HFFc6 (cell line): Measurements from ENCODE around the gene FAM210A. TPM values are rescaled to one million over a fixed set of nuclear protein-coding genes. Genes with fewer than 3 reads are reported as not detected.
A peak's percentile ranks its signal among the peaks of the same experiment; 100 is the strongest.

Experiments
- DNase-seq: peaks from one replicate; pipeline ENCODE4 v3.0.0-alpha.2; 2018
- H3K27ac Mint-ChIP-seq: 2 replicates; pipeline ENCODE4 v1.8.0; 2020; ENCODE audit warnings: mild to moderate bottlenecking, mixed read lengths
- H3K27me3 Mint-ChIP-seq: 2 replicates; pipeline ENCODE4 v1.8.0; 2021; ENCODE audit warnings: mild to moderate bottlenecking, moderate library complexity, mixed read lengths; ENCODE audit not compliant: insufficient read depth
- H3K36me3 Mint-ChIP-seq: 2 replicates; pipeline ENCODE4 v1.8.0; 2021; ENCODE audit warnings: low read depth, mixed read lengths
- H3K4me1 Mint-ChIP-seq: 2 replicates; pipeline ENCODE4 v1.8.0; 2020; ENCODE audit warnings: low read depth, mixed read lengths
- H3K4me3 Mint-ChIP-seq: 2 replicates; pipeline ENCODE4 v1.8.0; 2020; ENCODE audit warnings: mild to moderate bottlenecking, moderate library complexity, mixed read lengths
- H3K9me3 Mint-ChIP-seq: 2 replicates; pipeline ENCODE4 v1.8.0; 2020; ENCODE audit warnings: mild to moderate bottlenecking, mixed read lengths
- CTCF ChIP-seq: fragments of 200-600 bp; sonication (generic); IDR thresholded peaks from 2 replicates; pipeline ENCODE4 v1.5.0; 2021; ENCODE audit warnings: antibody characterized with exemption, mild to moderate bottlenecking
- total RNA-seq, 6 experiments: library from RNA; stranded (reverse); fragmentation: NEBNext Ultra II Directional; extraction: Animal tissue kit (Norgen Biotek cat#: 25700); gene quantifications; 2 replicates in 1 of 6; 3 replicates in 5 of 6; pipeline ENCODE4 v1.2.3, GENCODE V29; 2021

Gene FAM210A
- total RNA-seq, 6 experiments from 2014 or later: 11.5 to 19.7 (median 13.0) TPM

- no peaks in the 10 kb centered on the region for H3K9me3 Mint-ChIP-seq
- no peak for DNase-seq
- peaks cover 19% of the 10 kb centered on the region for H3K4me1 Mint-ChIP-seq
- peaks cover 5% of the 10 kb centered on the region; the same call in 1 of the 2 replicates for H3K27me3 Mint-ChIP-seq
- H3K27ac Mint-ChIP-seq: no peak overlapping the region
- H3K4me3 Mint-ChIP-seq: no peak overlapping the region
- H3K36me3 Mint-ChIP-seq: peaks cover 6% of the 10 kb centered on the region; the same call in 1 of the 2 replicates
- no peak for TF ChIP-seq CTCF
Observed at GRCh38 chr18:13730481-13730880, 4.1 kb upstream of the FAM210A start.

GRCh38 chr18:13726972-13727331 is 594 bp upstream of the FAM210A start:
- peaks cover 37% of the 10 kb centered on the region for H3K4me1 Mint-ChIP-seq
- peak; percentile 29 for DNase-seq
- H3K27ac Mint-ChIP-seq: peak overlapping the region; percentile 99
- H3K9me3 Mint-ChIP-seq: no peaks in the 10 kb centered on the region
- H3K36me3 Mint-ChIP-seq: no peaks in the 10 kb centered on the region; the same call in 1 of the 2 replicates
- H3K27me3 Mint-ChIP-seq: peaks cover 5% of the 10 kb centered on the region; the same call in 1 of the 2 replicates
- TF ChIP-seq CTCF: no peak
- peak overlapping the region; percentile 88 for H3K4me3 Mint-ChIP-seq

- Mint-ChIP-seq H3K27me3 (peaks cover 5% of the 10 kb centered on the region; the same call in 1 of the 2 replicates), H3K4me1 (peaks cover 42% of the 10 kb centered on the region), H3K27ac (peak overlapping the region; percentile 99), H3K4me3 (peak overlapping the region; percentile 88), H3K9me3 (no peaks in the 10 kb centered on the region), H3K36me3 (no peaks in the 10 kb centered on the region; the same call in 1 of the 2 replicates)
- DNase-seq: no peak
- no peak for TF ChIP-seq CTCF
Observed at GRCh38 chr18:13725566-13726231, 659 bp downstream of the FAM210A start.

- no peak for DNase-seq
- no peak overlapping the region for H3K4me3 Mint-ChIP-seq
Observed at GRCh38 chr18:13720847-13721246, 5.5 kb downstream of the FAM210A start.

GRCh38 chr18:13720123-13720522 is 6.2 kb downstream of the FAM210A start:
- no peaks in the 10 kb centered on the region for H3K27me3 Mint-ChIP-seq
- peaks cover 3% of the 10 kb centered on the region for H3K36me3 Mint-ChIP-seq
- DNase-seq: no peak
- no peak overlapping the region for H3K4me3 Mint-ChIP-seq
- no peak for TF ChIP-seq CTCF
- no peak overlapping the region for H3K27ac Mint-ChIP-seq
- H3K4me1 Mint-ChIP-seq: peaks cover 26% of the 10 kb centered on the region
- H3K9me3 Mint-ChIP-seq: no peaks in the 10 kb centered on the region; the same call in 1 of the 2 replicates

More at GRCh38 chr18:13720847-13721246, 5.5 kb downstream of the FAM210A start:
- no peaks in the 10 kb centered on the region; the same call in 1 of the 2 replicates for H3K9me3 Mint-ChIP-seq
- no peaks in the 10 kb centered on the region for H3K27me3 Mint-ChIP-seq
- H3K4me1 Mint-ChIP-seq: peaks cover 33% of the 10 kb centered on the region
- no peak overlapping the region for H3K27ac Mint-ChIP-seq
- peaks cover 3% of the 10 kb centered on the region for H3K36me3 Mint-ChIP-seq
- TF ChIP-seq CTCF: no peak
